Stimulated activated CD8-positive, alpha-beta memory T cell treated with anti-CD3 and anti-CD28 coated beads, Interleukin-15, amount 100 ng/mL, for 48 hours (primary cell): Measurements from ENCODE around the gene CCL28.
"Not testable (repeated sequence)": the region's sequence is repeated elsewhere in the genome, so short reads cannot be mapped to it uniquely, and the experiment has no call there.

Experiments
- DNase-seq, 2 donors: peaks; one replicate each; pipeline ENCODE4 v3.0.0-alpha.2; 2020; ENCODE audit warnings: low read depth in 2 of 2

CCL28 gene

DNA sequence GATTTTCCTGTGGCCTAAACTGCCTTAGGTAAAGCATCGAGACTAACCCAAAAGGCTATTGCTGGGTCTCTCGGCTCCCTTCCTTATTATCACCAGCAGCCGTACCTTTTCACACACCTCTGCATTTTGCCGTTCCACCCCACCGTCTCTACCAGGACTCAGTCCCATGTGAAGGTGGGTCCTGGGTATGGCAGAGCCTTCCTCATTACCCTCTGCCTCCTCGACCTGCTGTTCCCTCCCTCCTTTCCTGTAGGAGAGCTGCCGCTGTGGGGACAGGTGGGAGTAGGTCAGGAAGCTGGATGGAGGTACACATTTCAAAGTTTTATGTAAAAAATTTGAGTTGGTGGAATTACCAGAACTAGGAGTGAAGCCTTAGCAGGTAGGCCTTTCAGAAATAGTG lies 1.8 kb downstream of the CCL28 start:
- DNase-seq = no peak

DNA sequence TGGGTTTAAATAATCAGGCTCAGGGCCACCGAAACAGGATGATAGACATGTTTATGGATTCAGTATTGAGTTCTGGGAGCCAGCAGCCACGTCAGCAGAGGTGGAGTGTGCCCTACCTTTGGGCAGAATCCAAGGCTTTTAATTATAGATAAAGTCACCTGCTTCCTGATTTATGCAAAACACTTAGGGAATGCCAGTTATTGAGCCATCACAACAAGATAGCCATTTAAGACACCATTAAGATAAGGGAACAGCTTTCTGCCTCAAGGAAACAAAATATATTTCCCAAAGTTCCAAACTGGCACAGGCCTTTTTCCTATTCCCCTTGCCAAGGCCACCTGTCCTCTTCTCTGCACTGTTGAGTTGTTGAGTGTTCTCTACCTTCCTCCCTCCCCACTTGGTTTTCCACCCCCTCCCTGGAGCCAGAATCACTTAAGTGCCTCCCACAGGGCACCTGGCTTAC lies 2.4 kb downstream of the CCL28 start:
- DNase-seq = no peak

DNA sequence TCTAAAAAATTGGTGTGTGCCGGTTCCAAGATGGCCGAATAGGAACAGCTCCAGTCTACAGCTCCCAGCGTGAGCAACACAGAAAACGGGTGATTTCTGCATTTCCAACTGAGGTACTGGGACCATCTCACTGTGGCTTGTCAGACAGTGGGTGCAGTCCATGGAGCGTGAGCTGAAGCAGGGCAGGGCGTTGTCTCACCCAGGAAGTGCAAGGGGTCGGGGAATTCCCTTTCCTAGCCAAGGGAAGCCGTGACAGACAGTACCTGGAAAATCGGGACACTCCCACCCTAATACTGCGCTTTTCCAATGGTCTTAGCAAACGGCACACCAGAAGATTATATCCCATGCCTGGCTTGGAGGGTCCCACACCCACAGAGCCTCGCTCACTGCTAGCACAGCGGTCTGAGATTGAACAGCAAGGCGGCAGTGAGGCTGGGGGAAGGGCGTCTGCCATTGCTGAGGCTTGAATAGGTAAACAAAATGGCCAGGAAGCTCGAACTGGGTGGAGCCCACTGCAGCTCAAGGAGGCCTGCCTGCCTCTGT lies 9.6 kb downstream of the CCL28 start:
- DNase-seq = not testable (repeated sequence)

DNA sequence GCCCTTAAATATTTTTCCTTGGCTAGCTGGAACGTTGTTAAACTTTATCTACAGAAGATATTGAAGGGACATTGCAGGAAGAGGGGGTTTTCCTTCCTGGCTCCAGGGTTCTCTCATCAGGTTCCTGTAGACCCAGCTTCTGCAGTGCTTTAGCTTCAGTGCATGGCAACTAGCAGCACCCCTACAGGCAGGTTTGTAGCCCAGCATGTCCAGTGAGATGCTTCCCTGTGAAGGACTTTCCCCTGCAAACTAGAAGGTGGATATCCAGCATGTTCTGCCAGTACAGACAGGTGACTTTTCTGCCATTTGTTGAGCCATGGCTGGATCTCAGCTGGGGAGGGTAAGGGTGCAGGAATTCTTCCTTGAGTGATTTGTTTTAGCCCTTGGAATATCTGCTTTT lies 10.4 kb downstream of the CCL28 start:
- no peak for DNase-seq

DNA sequence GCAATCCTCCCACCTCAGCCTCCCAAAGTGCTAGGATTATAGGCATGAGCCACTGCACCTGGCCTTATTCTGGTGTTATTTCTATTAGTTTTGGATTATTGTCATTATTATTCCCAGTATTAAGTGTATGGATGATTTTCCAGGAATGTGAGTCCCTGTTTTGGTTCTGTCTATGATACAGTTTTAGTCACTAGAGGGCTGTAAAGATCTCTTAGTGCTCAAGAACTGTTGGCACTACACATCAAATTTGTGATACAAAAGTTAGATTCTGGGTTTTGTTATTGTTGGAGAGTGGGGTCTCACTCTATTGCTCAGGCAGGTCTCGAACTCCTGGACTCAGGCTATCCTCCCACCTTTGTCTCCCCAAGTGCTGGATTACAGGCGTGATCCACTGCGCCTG lies 12.1 kb downstream of the CCL28 start:
- DNase-seq = no peak

DNA sequence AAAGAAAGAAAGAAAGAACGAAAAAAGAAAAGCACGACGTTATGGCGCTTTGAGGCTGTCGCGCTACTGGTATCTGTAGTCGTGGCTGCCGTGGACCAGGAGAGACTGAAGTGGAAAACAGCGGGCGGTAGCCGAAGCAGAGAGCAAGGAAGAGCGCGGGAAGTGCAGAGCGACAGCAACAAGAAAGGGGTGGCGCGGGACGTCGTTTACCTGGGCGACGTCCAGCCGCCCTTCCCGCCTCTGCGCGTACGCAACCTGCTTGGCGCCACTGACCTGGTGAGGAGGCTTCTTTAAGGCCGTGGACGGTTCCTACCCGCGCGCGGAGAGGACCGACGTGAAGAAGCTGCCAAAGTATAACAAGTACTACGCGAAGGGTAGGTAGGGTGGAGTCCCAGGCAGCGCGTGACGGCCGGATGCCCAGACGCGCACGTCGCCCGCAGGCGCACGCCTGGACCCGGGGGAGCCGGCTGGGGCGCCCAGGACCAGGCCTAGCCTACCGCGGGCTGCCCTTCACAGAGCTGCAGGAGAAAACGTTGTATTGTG lies 15.4 kb downstream of the CCL28 start:
- peak; percentile 57 to 65 for DNase-seq

DNA sequence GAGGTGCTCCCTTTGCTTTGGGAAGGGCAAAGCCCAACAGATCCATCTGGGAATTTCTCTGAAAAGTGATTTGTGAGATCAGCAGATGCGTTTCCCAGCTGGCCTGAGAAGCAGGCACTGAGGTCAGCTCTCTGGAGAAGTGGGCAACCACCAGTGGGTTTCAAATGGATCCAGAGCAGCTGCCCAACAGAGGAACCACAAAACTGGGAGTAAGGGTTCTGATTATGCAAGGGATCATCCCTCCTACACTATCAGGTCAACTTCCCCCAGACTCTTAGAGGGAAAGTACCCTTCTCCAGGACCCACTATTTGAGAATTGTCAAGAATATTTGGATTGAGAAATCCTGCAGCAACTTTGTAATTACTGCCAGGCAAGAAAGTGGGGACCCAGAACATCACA lies 21.7 kb downstream of the CCL28 start:
- DNase-seq = no peak

DNA sequence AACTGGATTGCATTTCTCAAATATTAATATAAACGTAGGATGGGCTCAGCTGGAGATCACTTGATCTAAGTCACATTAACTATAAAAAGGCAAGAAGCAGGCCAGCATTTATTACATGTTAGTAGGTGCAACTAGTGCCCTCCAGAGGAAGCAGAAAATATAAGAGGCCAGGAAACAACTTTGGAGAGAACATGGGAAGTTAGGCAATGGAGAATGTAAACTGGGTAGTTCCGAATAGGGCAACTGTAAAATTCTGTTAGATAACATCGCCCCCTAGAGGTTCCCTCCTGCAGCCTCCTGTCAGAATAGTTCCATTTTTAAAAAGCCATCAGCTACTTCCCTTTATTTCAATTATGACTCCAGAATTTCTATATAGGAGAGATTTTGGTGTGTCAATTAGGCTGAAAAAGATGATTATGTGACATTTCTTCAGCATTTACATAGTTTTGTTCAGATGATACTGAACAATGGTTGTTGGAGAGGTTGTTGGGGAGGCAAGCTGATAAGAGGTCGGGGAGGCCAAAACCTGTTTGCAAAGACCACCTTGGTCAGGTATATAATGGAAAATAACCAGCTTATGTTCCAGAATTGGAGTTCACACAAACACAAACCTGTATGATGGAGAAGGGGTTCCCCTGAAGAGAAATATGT lies 22.4 kb downstream of the CCL28 start:
- DNase-seq = no peak

DNA sequence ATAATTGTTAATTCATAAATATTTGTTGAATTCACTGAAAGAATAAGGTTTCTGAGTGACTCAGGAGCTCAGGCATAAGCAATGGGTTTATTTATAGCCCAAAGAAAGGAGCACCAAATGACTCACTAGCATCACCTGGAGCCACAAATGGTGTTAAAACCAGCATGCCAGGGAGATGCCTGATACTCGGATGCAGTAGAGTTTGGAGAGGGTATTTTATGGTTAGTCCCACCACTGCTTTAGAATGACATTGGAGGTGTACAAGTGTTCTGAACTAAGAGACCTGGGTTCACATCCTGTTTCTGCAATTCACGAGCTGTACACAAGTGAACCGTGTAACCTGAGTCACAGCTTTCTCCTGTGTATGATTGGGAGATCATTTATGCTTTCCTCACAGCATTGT lies 25.2 kb downstream of the CCL28 start:
- no peak for DNase-seq

DNA sequence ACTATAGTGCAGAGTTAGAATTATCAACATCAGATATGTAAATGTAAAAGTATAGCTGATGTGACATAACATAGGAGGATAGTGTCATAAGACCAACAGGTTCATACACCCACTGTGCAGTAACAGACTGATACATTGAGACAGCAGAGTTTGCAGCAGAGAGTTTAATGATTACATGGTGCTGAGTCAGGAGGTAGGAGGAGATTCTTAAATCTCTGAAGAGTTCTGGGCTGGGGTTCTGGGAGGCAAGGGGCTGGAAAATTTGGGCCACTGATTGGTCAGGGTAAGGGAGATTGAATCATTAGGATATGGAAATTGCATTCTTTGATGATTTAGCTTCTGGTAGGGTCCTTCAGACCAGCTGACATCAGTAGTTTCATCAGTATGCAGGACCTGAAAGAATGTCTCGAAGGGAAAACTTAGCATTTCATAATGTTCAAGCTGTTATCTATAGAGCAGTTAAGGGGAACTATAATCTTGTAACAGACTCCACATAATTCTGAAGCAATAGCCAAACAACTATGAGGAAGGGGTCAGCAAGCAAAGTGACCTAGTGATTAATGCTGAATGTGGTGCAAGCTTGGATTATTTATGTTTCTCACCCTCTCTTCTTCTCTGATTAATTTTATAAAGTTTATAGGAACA lies 35.6 kb downstream of the CCL28 start:
- no peak for DNase-seq

DNA sequence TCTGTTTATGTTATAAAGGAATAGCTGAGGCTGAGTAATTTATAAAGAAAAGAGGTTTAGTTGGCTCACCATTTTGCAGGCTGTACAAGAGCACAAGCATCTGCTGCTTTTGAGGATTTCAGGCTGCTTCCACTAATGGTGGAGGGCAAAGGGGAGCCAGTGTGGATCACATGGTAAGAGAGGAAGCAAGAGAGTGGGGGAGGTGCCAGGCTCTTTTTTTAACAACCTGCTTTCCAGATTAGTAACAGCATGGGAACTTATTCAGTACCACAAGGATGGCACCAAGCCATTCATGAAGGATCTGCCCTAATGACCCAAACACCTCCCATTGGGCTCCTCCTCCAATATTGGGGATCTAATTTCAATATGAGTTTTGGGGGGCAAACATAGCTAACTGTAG lies 40.4 kb downstream of the CCL28 start:
- DNase-seq = no peak

DNA sequence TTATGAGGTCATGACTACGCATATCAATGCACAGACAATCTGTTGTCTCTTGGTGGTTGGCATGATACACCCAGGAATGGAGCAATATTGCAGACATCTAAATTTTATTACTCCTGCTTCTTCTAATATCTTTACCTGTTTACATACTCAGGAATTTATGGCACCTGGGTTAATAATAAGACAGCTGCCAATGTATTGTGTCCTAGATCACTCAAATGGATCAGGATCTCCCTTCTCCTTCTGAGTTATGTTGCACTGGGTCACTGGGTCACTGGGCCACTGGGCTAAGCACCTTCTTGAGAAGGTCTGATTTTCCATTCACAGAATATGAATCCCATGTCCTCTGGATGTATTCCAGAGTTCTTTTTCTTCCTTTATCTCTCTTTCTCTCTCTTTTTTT lies 41.8 kb downstream of the CCL28 start:
- DNase-seq = no peak

DNA sequence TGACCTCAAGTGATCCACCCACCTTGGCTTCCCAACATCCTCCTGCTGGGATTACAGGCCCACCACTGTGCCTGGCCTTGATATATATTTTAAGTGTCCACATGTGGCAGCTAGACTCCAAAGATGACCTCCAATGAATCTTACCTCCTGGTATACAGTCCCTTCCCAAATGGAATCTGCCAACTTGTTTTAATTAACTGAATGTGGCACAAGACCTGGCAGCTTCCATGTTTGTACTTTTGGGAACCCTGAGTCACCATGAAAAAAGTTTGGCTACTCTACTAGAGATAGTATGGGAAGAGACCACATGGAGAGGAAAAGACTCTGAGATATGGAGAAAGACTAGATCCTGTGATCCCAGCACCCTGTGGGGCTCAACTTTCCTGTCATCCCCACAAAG lies 42.5 kb downstream of the CCL28 start:
- DNase-seq = no peak

DNA sequence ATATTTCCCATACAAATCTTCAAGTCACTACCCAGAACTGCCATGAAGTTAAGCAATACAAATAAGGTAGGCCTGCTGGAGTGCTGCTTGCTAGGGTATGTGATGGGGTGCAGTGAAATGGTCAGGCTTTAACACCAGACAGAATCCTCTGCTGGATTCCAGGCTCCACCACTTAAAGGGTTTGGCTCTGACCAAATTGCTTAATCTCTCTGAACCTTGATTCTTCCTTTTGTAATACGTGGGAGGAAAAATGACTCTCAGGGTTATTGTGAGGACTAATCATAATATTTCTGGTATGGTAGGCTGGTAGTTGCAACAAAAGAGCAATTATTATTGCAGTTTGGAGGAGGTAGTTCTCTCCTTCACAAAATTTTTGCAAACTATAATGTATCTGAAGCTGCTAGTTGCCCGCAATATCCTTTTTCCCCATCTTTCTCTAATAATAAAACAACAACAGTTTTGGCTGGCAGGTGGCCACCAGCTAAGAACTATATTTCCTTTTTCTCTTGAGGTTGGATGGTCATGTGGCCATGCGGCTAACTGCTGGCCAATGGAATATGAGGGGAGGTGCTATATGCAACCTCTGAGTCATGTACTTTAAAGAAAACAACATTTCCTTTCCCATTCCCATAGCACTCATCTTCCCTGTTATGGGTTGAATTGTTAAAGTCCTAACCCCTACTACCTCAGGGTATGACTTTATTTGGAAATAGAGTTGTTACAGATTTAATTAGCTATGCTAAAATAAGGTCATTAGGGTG lies 44.1 kb downstream of the CCL28 start:
- DNase-seq = no peak

DNA sequence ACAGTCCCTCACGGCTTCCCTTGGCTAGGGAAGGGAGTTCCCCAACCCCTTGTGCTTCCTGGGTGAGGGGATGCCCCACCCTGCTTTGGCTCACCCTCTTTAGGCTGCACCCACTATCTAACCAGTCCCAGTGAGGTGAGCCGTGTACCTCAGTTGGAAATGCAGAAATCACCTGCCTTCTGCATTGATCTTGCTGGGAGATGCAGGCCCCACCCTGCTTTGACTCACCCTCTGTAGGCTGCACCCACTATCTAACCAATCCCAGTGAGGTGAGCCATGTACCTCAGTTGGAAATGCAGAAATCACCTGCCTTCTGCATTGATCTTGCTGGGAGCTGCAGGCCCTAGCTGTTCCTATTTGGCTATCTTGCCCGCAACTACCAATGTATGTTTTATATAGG lies 44.7 kb downstream of the CCL28 start:
- DNase-seq = no peak

DNA sequence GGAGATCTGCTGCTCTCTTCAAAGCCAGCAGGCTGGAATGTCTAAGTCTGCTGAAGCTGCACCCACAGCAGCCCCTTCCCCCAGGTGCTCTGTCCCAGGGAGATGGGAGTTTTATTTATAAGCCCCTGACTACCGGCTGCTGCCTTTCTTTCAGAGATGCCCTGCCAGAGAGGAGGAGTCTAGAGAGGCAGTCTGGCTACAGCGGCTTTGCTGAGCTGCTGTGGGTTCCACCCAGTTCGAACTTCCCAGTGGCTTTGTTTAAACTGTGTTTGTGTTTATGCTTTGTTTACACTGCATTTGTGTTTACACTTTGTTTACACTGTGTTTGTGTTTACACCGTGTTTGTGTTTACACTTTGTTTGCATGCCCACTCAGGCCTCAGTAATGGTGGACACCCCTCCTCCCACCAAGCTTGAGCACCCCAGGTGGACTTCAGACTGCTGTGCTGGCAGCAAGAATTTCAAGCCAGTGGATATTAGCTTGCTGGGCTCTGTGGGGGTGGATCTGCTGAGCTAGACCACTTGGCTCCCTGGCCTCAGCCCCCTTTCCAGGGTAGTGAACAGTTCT lies 45.4 kb downstream of the CCL28 start:
- not testable (repeated sequence) for DNase-seq

DNA sequence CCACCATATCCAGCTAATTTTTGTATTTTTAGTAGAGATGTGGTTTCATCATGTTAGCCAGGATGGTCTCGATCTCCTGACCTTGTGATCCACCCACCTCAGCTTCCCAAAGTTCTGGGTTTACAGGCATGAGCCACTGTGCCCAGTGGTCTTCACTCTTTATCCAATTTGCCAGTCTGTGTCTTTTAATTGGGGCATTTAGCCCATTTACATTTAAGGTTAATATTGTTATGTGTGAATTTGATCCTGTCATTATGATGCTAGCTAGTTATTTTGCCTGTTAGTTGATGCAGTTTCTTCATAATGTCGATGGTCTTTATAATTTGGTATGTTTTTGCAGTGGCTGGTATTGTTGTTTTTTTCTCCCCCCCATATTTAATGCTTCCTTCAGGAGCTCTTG lies 47.0 kb downstream of the CCL28 start:
- not testable (repeated sequence) for DNase-seq

DNA sequence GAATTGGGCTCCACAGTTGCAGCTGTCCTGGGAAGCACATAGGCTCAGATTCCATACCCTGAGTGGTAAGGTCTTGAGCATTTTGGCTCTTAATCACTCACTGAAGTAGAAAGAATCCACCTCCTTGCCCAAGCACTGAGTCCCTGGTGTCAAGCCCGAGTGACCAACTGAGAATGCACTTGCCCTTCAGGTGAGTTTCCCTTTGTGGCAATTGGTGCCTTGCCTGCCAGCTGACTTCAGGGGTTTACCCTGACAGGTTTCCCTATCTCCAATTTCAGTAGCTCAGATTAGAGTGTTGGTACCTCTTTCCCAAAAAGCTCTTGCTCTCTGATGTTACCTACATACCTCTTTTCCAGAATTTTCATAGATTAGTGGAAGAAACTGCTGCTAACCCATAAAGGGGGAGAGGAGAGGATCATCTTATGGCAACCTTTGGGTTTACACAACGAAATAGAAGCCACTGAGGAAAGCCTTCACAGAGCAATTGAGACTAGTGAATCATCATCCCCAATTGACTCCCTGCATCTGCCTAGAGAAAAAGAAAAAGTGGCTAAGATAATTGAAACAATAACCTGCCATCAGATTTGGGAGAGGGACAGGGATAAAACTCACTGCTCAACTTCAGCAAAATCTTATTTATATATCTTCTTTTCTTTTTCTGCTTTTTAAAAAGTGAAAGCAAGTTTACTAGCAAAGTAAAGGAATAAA lies 48.6 kb downstream of the CCL28 start:
- no peak for DNase-seq

DNA sequence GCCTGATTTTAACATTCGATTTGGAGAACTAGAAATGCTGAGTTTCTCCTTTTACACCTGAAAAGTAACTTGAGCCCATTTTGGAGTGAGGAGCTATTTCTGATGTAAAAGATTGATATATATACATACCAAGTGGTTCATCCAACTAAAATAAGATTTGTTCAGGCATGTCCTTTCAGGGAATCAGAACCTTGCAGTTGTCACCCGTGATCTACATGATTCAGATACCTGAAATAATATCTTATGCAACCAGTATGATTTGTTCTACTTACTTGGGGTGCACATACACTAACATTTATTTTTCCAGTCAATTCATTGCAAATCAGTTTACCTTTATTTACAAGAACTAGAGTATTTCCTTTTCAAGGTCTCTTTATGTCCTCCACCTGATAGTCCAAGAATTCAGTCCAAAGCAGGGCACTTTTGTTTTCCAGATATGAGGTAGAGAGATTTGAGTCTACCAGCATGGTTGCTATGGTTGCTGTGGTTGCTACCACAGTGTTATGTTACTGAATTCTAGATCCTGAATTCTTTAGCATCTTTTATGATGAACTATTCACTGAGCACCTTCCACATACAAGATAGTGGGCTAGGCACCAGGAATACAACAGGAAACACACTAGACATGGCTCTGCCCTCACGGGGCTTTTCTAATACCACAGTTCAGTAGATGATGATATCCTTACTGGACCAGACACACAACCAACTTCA lies 49.3 kb downstream of the CCL28 start:
- no peak for DNase-seq

DNA sequence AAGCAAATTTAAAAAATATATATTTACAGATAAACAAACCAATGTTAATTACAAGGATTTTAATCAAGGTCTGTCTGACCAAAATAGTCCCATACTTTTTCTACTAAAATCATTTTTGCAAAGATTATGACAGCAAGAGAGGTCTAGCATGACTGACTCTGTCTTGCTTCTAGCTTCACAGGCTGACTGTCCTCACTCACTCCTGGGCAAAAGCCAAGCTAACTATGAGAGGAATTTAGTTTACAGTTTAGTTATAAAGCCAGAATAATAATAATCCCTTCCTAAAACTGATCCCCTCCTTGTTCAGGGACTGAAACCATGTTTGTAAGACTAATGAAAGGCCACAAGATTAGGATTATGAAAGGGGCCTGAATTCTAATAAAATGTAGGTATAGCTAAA lies 53.5 kb downstream of the CCL28 start:
- DNase-seq = no peak

DNA sequence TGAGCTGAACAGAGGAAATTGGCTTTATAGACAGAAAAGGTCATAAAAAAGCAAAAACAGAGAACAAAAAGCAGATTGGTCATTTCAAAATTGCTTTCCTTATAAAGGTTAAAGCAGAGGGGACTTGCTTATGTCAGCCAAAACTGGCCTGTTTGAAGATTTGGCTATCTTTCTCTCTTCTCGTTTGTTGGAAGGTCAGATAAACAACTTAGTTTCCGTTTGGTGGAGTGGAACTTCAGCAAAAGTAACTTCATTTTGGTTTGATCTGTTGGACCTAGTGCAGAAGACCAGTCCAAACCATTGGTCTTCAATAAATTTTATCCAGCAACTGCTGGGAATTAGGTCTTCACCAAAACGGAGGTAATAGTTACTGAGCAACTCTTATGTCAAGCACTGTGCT lies 53.9 kb downstream of the CCL28 start:
- no peak for DNase-seq
